GM13976 (cell line): ENCODE results near the gene CDC42EP3.

Experiments used
- DNase-seq: peaks from one replicate; pipeline ENCODE4 v3.0.0; 2012; ENCODE audit warnings: low spot score
- CTCF ChIP-seq: IDR thresholded peaks from 2 replicates; pipeline ENCODE4 v1.5.1; 2012; ENCODE audit warnings: borderline replicate concordance, mild to moderate bottlenecking; ENCODE audit not compliant: insufficient read depth; ENCODE audit errors: extremely low read depth, missing control alignments, control extremely low read depth
- in situ Hi-C: fragments of 300-500 bp; cut with MboI; formaldehyde crosslinking; loops from one replicate; pipeline ENCODE4 v1.12.0; 2022; ENCODE audit warnings: low sequenced_read_pairs, mixed read lengths, inconsistent platforms; ENCODE audit not compliant: unreplicated experiment

Gene CDC42EP3

GRCh38 chr2:37616677-37617005 is 54.8 kb downstream of the CDC42EP3 start:
- DNase-seq: no peak
- in situ Hi-C loops: no loop called here
- no peak for TF ChIP-seq CTCF

- in situ Hi-C loops: no loop called here
- no peak for DNase-seq
- no peak for TF ChIP-seq CTCF
These were observed 55.4 kb downstream of the CDC42EP3 start for GRCh38 chr2:37615804-37616676.

GRCh38 chr2:37614061-37614738 is 57.2 kb downstream of the CDC42EP3 start:
- DNase-seq: no peak
- in situ Hi-C loops: no loop called here
- no peak for TF ChIP-seq CTCF

- no peak for DNase-seq
- TF ChIP-seq CTCF: no peak
- in situ Hi-C loops: no loop called here
These were observed 59.1 kb downstream of the CDC42EP3 start for GRCh38 chr2:37612382-37612781.

GRCh38 chr2:37610638-37611289 is 60.7 kb downstream of the CDC42EP3 start:
- in situ Hi-C loops: no loop called here
- DNase-seq: no peak
- no peak for TF ChIP-seq CTCF

GRCh38 chr2:37609782-37610181 is 61.7 kb downstream of the CDC42EP3 start:
- DNase-seq: no peak
- in situ Hi-C loops: no loop called here
- no peak for TF ChIP-seq CTCF
